ENCODE data around the gene ANXA2.

DNA sequence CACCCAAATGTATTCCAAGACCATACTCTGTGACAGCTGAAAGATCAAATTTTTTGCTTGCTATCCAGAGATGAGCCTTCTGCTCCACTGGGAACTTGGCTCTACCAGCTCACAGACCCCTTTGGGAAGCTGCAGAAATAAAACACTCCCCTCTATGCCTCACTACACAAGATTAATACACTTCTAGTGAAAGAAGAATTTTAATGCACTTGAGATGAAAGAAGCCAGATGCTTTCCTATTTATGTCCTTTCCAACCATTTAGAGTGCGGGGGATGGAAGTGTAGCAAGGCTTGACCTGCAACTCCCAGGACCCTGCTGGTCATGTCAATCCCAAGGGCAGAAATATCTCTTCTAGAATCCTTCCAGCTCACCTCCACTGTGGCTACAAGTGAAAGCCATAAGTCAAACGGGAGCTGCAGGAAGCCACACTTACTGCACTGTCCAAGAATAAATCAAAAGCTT, 34.7 kb downstream of the ANXA2 start:
- TF ChIP-seq CTCF (IDR thresholded peaks at IDR 0.05) (no peak), POLR2A (IDR thresholded peaks at IDR 0.05) (no peak)
